ENCODE data around the gene MYOZ2. TPM values are rescaled to one million over a fixed set of nuclear protein-coding genes. Genes with fewer than 3 reads are reported as not detected.

The MYOZ2 gene
- total RNA-seq, 3 donors from 2014 or later (not counting 1 experiment from before 2014, with no cell fraction given), result not detected

DNA sequence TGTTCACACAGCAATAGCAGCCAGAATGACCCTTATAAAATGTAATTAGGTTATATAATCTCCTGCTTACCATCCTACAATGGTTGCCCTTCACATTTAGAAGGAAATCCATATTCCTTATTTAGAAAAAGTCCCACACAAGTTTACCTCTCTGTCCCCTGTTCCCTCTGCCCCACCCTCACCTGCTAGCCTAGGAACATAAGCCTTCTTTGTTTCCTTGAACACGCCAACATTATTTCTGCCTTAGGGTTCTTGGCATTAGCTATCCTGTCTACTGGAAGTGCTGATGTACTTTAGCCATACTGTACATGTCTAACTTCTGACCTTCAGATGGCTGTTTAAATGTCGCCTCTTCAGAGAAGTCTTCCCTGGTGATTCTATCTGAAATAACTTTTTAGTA is 48.5 kb downstream of the MYOZ2 start:
- Mint-ChIP-seq H3K36me3 (no peaks in the 10 kb centered on the region), H3K4me3 (no peak overlapping the region), H3K9me3 (no peaks in the 10 kb centered on the region), H3K27me3 (ENCODE audit: low read depth in 2 of 2) (peaks cover 18% of the 10 kb centered on the region in 2 donors), H3K27ac (no peak overlapping the region), H3K4me1 (no peaks in the 10 kb centered on the region)
- Histone ChIP-seq H3K27ac (ENCODE audit: low read length) (no peak overlapping the region), H3K36me3 (ENCODE audit: control insufficient read depth, insufficient read depth, low read length) (no peaks in the 10 kb centered on the region), H3K4me1 (ENCODE audit: control insufficient read depth, insufficient read depth, low read length) (no peaks in the 10 kb centered on the region), H3K4me3 (ENCODE audit: low read length) (no peak overlapping the region), H3K9me3 (ENCODE audit: control insufficient read depth, insufficient read depth, low read length) (no peaks in the 10 kb centered on the region), H3K27me3 (ENCODE audit: control insufficient read depth, insufficient read depth, low read length) (no peaks in the 10 kb centered on the region)
- ATAC-seq, result no peak
- 96% methylated on average over 1 of the region's 2 CpGs for WGBS (ENCODE audit: insufficient coverage)
- intact Hi-C loops (cut with micrococcal nuclease), result no loop called here
- TF ChIP-seq, protein P1, sequence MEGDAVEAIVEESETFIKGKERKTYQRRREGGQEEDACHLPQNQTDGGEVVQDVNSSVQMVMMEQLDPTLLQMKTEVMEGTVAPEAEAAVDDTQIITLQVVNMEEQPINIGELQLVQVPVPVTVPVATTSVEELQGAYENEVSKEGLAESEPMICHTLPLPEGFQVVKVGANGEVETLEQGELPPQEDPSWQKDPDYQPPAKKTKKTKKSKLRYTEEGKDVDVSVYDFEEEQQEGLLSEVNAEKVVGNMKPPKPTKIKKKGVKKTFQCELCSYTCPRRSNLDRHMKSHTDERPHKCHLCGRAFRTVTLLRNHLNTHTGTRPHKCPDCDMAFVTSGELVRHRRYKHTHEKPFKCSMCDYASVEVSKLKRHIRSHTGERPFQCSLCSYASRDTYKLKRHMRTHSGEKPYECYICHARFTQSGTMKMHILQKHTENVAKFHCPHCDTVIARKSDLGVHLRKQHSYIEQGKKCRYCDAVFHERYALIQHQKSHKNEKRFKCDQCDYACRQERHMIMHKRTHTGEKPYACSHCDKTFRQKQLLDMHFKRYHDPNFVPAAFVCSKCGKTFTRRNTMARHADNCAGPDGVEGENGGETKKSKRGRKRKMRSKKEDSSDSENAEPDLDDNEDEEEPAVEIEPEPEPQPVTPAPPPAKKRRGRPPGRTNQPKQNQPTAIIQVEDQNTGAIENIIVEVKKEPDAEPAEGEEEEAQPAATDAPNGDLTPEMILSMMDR (IDR thresholded peaks at IDR 0.05), result no peak
- DNase-seq, result no peak

DNA sequence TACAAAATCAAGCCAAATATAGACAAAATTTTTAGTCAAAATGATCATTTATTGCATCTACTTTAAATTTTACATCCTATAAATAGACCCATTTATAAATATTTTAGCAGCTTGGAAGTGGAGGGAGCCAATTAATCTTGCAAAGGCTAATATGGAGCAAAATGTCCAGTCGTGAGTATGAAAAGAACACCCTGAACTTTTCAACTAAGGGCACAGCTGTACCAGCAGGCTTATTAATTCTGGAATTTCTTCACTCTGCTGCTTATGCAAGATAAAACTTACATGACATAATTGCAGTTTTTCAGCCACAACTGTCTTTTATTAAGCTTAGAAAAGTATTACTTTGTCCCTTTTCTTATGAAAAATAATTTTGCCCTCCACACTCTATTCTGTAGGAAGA is 54.0 kb downstream of the MYOZ2 start:
- H3K36me3 ChIP-seq (ENCODE audit: control insufficient read depth, insufficient read depth, low read length), result no peaks in the 10 kb centered on the region
- no peak overlapping the region for H3K27ac Mint-ChIP-seq
- no peaks in the 10 kb centered on the region for H3K9me3 Mint-ChIP-seq
- TF ChIP-seq, protein P1 (IDR thresholded peaks at IDR 0.05), result no peak
- intact Hi-C loops (cut with micrococcal nuclease), result no loop called here
- ATAC-seq (no peak), DNase-seq (no peak)
- H3K27me3 Mint-ChIP-seq (ENCODE audit: low read depth in 2 of 2), result peaks cover 5 to 15% of the 10 kb centered on the region in 2 donors
- H3K4me3 ChIP-seq (ENCODE audit: low read length), result no peak overlapping the region
- 78% methylated on average over 1 of the region's 1 CpG for WGBS (ENCODE audit: insufficient coverage)
- H3K27me3 ChIP-seq (ENCODE audit: control insufficient read depth, insufficient read depth, low read length), result no peaks in the 10 kb centered on the region
- no peak overlapping the region for H3K4me3 Mint-ChIP-seq
- H3K27ac ChIP-seq (ENCODE audit: low read length), result no peak overlapping the region
- no peaks in the 10 kb centered on the region for H3K4me1 ChIP-seq (ENCODE audit: control insufficient read depth, insufficient read depth, low read length)
- no peaks in the 10 kb centered on the region for H3K4me1 Mint-ChIP-seq
- H3K9me3 ChIP-seq (ENCODE audit: control insufficient read depth, insufficient read depth, low read length), result no peaks in the 10 kb centered on the region
- no peaks in the 10 kb centered on the region for H3K36me3 Mint-ChIP-seq

DNA sequence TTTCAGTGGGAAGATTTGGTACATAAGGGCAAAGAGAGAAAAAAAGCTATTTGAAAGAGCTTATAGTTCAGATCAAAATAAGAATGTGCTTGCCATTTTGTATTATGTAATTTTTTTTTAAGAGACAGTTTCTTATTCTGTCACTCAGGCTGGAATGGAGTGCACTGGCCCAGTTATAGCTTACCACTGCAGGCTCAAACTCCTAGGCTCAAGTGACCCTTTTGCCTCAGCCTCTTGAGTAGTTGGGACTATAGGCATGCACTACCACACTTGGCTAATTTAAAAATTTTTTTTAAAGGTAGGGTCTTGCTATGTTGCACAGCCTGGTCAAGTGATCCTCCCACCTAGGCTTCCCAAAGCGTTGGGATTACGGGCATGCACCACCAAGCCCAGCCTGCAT is 54.7 kb downstream of the MYOZ2 start:
- TF ChIP-seq, protein P1 (IDR thresholded peaks at IDR 0.05), result no peak
- Mint-ChIP-seq H3K4me1 (no peaks in the 10 kb centered on the region), H3K36me3 (no peaks in the 10 kb centered on the region), H3K27ac (no peak overlapping the region), H3K4me3 (no peak overlapping the region), H3K9me3 (no peaks in the 10 kb centered on the region), H3K27me3 (ENCODE audit: low read depth in 2 of 2) (peaks cover 3 to 17% of the 10 kb centered on the region in 2 donors)
- Histone ChIP-seq H3K27ac (ENCODE audit: low read length) (no peak overlapping the region), H3K9me3 (ENCODE audit: control insufficient read depth, insufficient read depth, low read length) (no peaks in the 10 kb centered on the region), H3K36me3 (ENCODE audit: control insufficient read depth, insufficient read depth, low read length) (no peaks in the 10 kb centered on the region), H3K27me3 (ENCODE audit: control insufficient read depth, insufficient read depth, low read length) (no peaks in the 10 kb centered on the region), H3K4me3 (ENCODE audit: low read length) (no peak overlapping the region), H3K4me1 (ENCODE audit: control insufficient read depth, insufficient read depth, low read length) (no peaks in the 10 kb centered on the region)
- WGBS (ENCODE audit: insufficient coverage), result 88% methylated on average over 2 of the region's 2 CpGs
- intact Hi-C loops (cut with micrococcal nuclease), result no loop called here
- ATAC-seq, result no peak
- no peak for DNase-seq

DNA sequence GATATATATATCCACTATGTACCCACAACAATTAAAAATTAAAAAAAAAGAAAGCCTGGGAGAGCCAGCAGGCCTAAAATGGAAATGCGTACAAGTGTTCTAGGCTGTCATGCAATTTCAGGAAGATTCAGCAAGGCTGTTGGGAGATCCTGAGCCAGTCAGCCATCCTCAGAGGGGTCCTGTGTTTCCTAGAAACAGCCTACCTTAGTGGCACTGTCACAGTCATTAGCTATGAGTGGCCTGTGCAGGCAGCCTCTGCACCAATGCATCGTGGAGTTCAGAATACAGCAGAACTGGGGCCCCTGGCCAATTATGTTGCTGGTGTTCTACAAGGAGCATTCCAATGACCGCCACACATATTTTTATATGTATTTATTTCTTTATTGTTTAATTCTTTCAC is 55.9 kb downstream of the MYOZ2 start:
- no peaks in the 10 kb centered on the region for H3K4me1 Mint-ChIP-seq
- H3K27ac ChIP-seq (ENCODE audit: low read length), result no peak overlapping the region
- ATAC-seq, result no peak
- H3K9me3 ChIP-seq (ENCODE audit: control insufficient read depth, insufficient read depth, low read length), result no peaks in the 10 kb centered on the region
- H3K9me3 Mint-ChIP-seq, result no peaks in the 10 kb centered on the region
- TF ChIP-seq, protein P1 (IDR thresholded peaks at IDR 0.05), result no peak
- no peak overlapping the region for H3K4me3 ChIP-seq (ENCODE audit: low read length)
- no peak for DNase-seq
- H3K4me1 ChIP-seq (ENCODE audit: control insufficient read depth, insufficient read depth, low read length), result no peaks in the 10 kb centered on the region
- WGBS (ENCODE audit: insufficient coverage), result 76% methylated on average over 2 of the region's 3 CpGs
- intact Hi-C loops (cut with micrococcal nuclease), result no loop called here
- H3K36me3 ChIP-seq (ENCODE audit: control insufficient read depth, insufficient read depth, low read length), result no peaks in the 10 kb centered on the region
- H3K27ac Mint-ChIP-seq, result no peak overlapping the region
- peaks cover 3 to 21% of the 10 kb centered on the region in 2 donors for H3K27me3 Mint-ChIP-seq (ENCODE audit: low read depth in 2 of 2)
- H3K4me3 Mint-ChIP-seq, result no peak overlapping the region
- no peaks in the 10 kb centered on the region for H3K27me3 ChIP-seq (ENCODE audit: control insufficient read depth, insufficient read depth, low read length)
- H3K36me3 Mint-ChIP-seq, result no peaks in the 10 kb centered on the region

All from natural killer cell (primary cell).